Hepatocyte (in vitro differentiated cells): Measurements from ENCODE around the gene DISC1. TPM values are rescaled to one million over a fixed set of nuclear protein-coding genes. Genes with fewer than 3 reads are reported as not detected.
"Not testable (repeated sequence)": the region's sequence is repeated elsewhere in the genome, so short reads cannot be mapped to it uniquely, and the experiment has no call there.

Source experiments
- DNase-seq: peaks from one replicate; pipeline ENCODE4 v3.0.0-alpha.2; 2016; ENCODE audit warnings: low spot score
- H2AFZ ChIP-seq: fragments of 200-600 bp; sonication (generic); 2 replicates; pipeline ENCODE4 v1.6.0; 2016; ENCODE audit warnings: antibody characterized with exemption, mild to moderate bottlenecking
- H3K27ac ChIP-seq: fragments of 200-600 bp; sonication (generic); 2 replicates; pipeline ENCODE4 v1.5.1; 2016; ENCODE audit warnings: mild to moderate bottlenecking
- H3K27me3 ChIP-seq: fragments of 200-600 bp; sonication (generic); 2 replicates; pipeline ENCODE4 v1.6.1; 2016
- H3K36me3 ChIP-seq: fragments of 200-600 bp; sonication (generic); replicated peaks from 2 replicates; pipeline ENCODE4 v1.5.1; 2016; ENCODE audit warnings: low read depth; ENCODE audit not compliant: insufficient read depth
- H3K4me1 ChIP-seq: fragments of 200-600 bp; sonication (generic); 2 replicates; pipeline ENCODE4 v1.5.1; 2016; ENCODE audit warnings: mild to moderate bottlenecking, moderate library complexity; ENCODE audit not compliant: insufficient read depth
- H3K4me2 ChIP-seq: fragments of 200-600 bp; sonication (generic); 2 replicates; pipeline ENCODE4 v1.6.0; 2016
- H3K4me3 ChIP-seq: fragments of 200-600 bp; sonication (generic); 2 replicates; pipeline ENCODE4 v1.5.1; 2016; ENCODE audit warnings: mild to moderate bottlenecking
- H3K79me2 ChIP-seq: fragments of 200-600 bp; sonication (generic); 2 replicates; pipeline ENCODE4 v1.6.0; 2017; ENCODE audit warnings: mild to moderate bottlenecking
- H3K9me2 ChIP-seq: fragments of 200-600 bp; sonication (generic); replicated peaks from 2 replicates; pipeline ENCODE4 v1.6.0; 2017; ENCODE audit warnings: mild to moderate bottlenecking; ENCODE audit not compliant: insufficient read depth
- H3K9me3 ChIP-seq: fragments of 200-600 bp; sonication (generic); 2 replicates; pipeline ENCODE4 v1.5.1; 2016; ENCODE audit warnings: low read depth, mild to moderate bottlenecking
- H4K20me1 ChIP-seq: fragments of 200-600 bp; sonication (generic); 2 replicates; pipeline ENCODE4 v1.6.0; 2016; ENCODE audit warnings: mild to moderate bottlenecking; ENCODE audit not compliant: insufficient read depth, poor library complexity, severe bottlenecking
- EZH2 ChIP-seq: fragments of 200-600 bp; sonication (generic); IDR thresholded peaks from 2 replicates; pipeline ENCODE4 v1.6.1; 2016; ENCODE audit warnings: antibody characterized with exemption, mild to moderate bottlenecking, borderline replicate concordance
- EZH2phosphoT487 ChIP-seq: fragments of 200-600 bp; sonication (generic); IDR thresholded peaks from one replicate; pipeline ENCODE4 v1.6.1; 2018; ENCODE audit warnings: antibody characterized with exemption, mild to moderate bottlenecking, low read depth, moderate library complexity; ENCODE audit not compliant: unreplicated experiment, severe bottlenecking
- WGBS: methylation state at CpG from one replicate; pipeline ENCODE4 v1.1.6; 2016; ENCODE audit warnings: low lambda C conversion rate; ENCODE audit errors: missing lambda C conversion rate; 5-methylcytosine and 5-hydroxymethylcytosine counted together
- polyA plus RNA-seq: library from polyadenylated mRNA; unstranded; fragments of >200 nt; fragmentation: Nextera tagmentation; extraction: Ambion mirVana; gene quantifications from 2 replicates; pipeline ENCODE4 v1.2.1, GENCODE V29; 2016
- total RNA-seq: library from RNA; depleted of rRNA; stranded (reverse); fragments of >200 nt; gene quantifications from 2 replicates; pipeline ENCODE4 v1.2.3, GENCODE V29; 2014
- TF ChIP-seq, protein P1 (sequence below): fragments of 200-600 bp; sonication (generic); IDR thresholded peaks from 2 replicates; pipeline ENCODE4 v1.5.1; 2016; ENCODE audit warnings: antibody characterized with exemption, mild to moderate bottlenecking; ENCODE audit not compliant: poor library complexity

Gene DISC1
- total and polyA plus RNA-seq, 2 experiments from 2014 or later, result 3.0 to 4.7 TPM

DNA sequence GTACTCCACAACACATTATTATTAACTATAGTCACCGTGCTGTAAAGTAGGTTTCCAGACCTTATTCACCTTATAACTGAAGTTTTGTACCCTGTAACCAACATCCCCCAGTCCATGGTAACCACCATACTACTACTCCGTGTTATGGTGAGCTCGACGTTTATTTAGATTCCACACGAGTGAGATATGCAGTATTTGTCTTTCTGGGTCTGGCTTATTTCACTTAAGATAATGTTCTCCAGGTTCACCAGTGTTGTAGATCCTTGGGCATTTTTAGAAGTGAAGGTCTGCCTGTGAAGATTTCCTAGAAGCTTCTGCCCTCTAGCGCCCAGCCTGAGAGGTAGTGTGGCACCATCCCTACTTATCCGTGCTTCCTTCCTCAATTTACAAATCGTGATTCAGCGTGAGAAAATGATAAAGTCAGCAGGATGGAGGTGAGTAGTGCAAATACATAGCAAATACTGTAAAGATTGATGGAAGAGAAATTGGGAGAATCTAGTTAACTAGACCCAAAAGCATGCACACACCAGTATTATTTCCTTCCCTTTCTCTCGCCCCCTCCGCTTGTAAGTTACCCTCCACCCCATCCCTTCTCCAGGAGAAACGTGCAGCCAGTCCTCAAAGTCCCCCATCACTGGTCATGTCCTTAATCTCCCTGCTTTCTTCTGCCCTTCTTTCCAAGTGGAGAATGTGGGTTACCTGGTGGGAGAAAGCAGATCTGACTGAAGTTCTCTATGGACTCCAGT, 36.0 kb upstream of the DISC1 start:
- Histone ChIP-seq H2AFZ (no peak overlapping the region), H3K36me3 (no peaks in the 10 kb centered on the region), H3K4me3 (no peak overlapping the region), H3K4me2 (peak overlapping the region; percentile 7), H3K79me2 (no peaks in the 10 kb centered on the region), H3K27ac (peak overlapping the region; percentile 36), H3K9me2 (no peaks in the 10 kb centered on the region), H3K4me1 (no peaks in the 10 kb centered on the region), H3K27me3 (no peaks in the 10 kb centered on the region), H3K9me3 (no peaks in the 10 kb centered on the region), H4K20me1 (no peaks in the 10 kb centered on the region)
- TF ChIP-seq, protein P1, sequence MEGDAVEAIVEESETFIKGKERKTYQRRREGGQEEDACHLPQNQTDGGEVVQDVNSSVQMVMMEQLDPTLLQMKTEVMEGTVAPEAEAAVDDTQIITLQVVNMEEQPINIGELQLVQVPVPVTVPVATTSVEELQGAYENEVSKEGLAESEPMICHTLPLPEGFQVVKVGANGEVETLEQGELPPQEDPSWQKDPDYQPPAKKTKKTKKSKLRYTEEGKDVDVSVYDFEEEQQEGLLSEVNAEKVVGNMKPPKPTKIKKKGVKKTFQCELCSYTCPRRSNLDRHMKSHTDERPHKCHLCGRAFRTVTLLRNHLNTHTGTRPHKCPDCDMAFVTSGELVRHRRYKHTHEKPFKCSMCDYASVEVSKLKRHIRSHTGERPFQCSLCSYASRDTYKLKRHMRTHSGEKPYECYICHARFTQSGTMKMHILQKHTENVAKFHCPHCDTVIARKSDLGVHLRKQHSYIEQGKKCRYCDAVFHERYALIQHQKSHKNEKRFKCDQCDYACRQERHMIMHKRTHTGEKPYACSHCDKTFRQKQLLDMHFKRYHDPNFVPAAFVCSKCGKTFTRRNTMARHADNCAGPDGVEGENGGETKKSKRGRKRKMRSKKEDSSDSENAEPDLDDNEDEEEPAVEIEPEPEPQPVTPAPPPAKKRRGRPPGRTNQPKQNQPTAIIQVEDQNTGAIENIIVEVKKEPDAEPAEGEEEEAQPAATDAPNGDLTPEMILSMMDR, result peak; percentile 76
- no peak for TF ChIP-seq EZH2phosphoT487
- peak; percentile 80 for DNase-seq
- 22% methylated on average over 12 of the region's 12 CpGs for WGBS

DNA sequence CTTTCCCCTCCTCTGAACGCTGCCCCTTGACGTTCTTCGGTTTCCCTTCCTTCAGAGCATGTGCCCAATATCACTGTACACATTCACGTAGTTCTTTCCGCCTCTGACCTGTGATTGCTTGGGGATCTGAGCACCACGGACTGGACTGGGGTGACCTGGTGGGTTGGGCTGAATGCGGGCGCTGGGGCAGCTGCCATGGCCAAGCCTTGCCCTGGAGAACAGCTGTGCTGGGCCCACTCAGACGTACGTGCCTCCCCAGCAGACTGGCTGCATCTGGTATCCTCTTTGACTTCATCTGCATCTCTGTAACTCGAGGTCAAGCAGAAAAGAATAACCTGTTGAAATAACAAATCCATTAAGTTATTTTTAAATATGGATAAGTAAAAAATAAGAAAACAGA, 35.1 kb upstream of the DISC1 start:
- no peaks in the 10 kb centered on the region for H3K79me2 ChIP-seq
- no peak overlapping the region for H3K4me2 ChIP-seq
- TF ChIP-seq, protein P1, result no peak
- TF ChIP-seq EZH2 (no peak), EZH2phosphoT487 (no peak)
- DNase-seq, result no peak
- 84% methylated on average over 11 of the region's 11 CpGs for WGBS
- no peak overlapping the region for H3K27ac ChIP-seq
- no peaks in the 10 kb centered on the region for H3K27me3 ChIP-seq
- no peaks in the 10 kb centered on the region for H4K20me1 ChIP-seq
- no peak overlapping the region for H3K4me3 ChIP-seq
- H2AFZ ChIP-seq, result no peak overlapping the region
- H3K36me3 ChIP-seq, result no peaks in the 10 kb centered on the region
- peaks cover 5% of the 10 kb centered on the region for H3K4me1 ChIP-seq
- H3K9me2 ChIP-seq, result no peaks in the 10 kb centered on the region
- no peaks in the 10 kb centered on the region for H3K9me3 ChIP-seq

DNA sequence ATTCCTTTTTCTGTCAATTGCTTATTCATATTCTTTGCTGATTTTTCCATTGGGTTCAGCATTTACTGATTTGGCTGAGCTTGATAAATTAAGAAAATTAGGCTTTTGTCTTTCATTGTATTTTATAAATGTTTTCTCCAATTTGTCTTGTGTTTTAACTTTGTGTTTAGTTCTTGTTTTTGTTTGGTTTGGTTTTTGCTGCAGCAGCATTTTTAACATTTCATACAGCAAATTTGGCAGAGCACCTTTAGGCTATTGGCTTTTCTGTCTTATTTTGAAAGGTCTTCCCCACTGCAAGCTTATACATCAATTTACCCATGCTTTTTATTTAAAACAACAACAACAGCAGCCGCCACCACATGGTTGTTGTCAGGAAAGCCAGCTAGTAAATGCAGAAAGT, 33.8 kb upstream of the DISC1 start:
- Histone ChIP-seq H3K4me3 (no peak overlapping the region), H3K9me3 (no peaks in the 10 kb centered on the region), H4K20me1 (no peaks in the 10 kb centered on the region), H3K4me1 (peaks cover 7% of the 10 kb centered on the region), H3K4me2 (no peak overlapping the region), H3K27me3 (no peaks in the 10 kb centered on the region), H3K9me2 (no peaks in the 10 kb centered on the region), H2AFZ (no peak overlapping the region), H3K27ac (no peak overlapping the region), H3K79me2 (no peaks in the 10 kb centered on the region), H3K36me3 (no peaks in the 10 kb centered on the region)
- TF ChIP-seq, protein P1, result no peak
- TF ChIP-seq EZH2 (no peak), EZH2phosphoT487 (no peak)
- WGBS, result 65% methylated on average over 1 of the region's 1 CpG
- DNase-seq, result no peak

DNA sequence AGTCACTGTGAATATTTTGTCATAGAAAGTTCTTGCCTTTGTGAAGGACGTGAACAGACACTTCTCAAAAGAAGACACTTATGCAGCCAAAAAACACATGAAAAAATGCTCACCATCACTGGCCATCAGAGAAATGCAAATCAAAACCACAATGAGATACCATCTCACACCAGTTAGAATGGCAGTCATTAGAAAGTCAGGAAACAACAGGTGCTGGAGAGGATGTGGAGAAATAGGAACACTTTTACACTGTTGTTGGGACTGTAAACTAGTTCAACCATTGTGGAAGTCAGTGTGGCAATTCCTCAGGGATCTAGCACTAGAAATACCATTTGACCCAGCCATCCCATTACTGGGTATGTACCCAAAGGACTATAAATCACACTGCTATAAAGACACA, 33.3 kb upstream of the DISC1 start:
- H3K36me3 ChIP-seq, H4K20me1 ChIP-seq, H2AFZ ChIP-seq, H3K9me2 ChIP-seq, H3K4me3 ChIP-seq, H3K27ac ChIP-seq, H3K4me1 ChIP-seq, H3K79me2 ChIP-seq, DNase-seq, H3K27me3 ChIP-seq, H3K9me3 ChIP-seq, H3K4me2 ChIP-seq: not testable (repeated sequence)
- 100% methylated on average over 1 of the region's 1 CpG for WGBS
